ENCODE results near the gene LOX.
A peak's percentile ranks its signal among the peaks of the same experiment; 100 is the strongest.

The LOX gene

DNA sequence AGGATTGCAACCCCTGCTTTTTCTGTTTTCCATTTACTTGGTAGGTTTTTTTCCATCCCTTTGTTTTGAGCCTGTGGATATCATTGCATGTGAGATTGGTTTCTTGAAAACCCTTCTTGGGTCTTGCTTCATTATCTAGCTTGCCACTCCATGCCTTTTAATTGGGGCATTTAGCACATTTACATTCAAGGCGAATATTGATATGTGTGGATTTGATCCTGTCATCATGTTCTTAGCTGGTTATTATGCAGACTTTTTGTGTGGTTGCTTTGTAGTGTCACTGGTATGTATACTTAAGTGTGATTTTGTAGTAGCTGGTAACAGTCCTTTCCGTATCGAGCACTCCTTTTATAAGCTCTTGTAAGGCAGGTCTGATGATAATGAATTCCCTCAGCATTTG is 26.5 kb downstream of the LOX start:
- DNase-seq = no peak

DNA sequence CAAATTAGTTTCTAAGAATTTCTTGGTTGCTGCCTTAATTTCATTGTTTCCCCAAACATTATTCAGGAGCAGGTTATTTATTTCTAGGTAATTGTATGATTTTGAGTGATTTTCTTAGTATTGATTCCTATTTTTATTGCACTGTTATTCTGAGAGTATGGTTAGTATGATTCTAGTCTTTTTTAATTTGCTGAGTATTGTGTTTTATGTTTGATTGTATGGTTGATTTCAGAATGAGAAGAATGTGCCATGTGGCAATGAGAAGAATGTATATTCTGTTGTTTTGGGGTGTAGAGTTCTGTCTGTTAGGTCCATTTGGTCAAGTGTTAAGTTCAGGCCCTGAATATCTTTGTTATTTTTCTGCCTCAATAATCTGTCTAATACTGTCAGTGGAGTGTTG is 27.1 kb downstream of the LOX start:
- no peak for DNase-seq

DNA sequence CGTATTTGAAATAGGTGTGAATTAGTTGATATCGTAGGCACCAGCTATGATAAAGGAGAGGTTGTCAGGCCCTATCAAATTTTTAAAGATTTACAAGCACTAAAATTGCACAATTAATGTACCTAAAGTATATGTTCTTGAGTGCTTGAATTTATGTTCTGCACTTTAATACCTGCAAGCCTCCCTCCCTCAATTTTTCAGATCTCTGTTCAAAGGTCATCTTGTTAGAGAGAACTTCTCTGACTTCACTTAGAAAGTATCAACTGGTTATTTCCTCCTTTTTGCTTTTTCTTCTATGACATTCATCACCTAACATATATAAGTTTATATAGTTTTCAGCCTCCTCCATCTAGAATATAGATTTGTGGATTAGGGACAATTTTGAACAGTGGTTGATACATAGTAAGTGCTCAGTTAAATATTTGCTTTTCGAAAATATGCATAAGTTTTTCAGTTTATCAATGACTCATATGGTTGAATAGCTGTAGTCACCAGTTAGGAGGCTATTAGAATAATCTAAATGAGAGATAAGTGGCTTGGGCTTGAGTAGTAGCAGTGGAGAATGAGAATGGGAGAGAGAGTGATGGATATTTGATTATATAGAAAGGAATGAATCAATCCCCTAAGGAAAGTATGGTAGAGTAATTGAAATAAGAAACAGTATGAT is 37.3 kb downstream of the LOX start:
- DNase-seq = no peak

DNA sequence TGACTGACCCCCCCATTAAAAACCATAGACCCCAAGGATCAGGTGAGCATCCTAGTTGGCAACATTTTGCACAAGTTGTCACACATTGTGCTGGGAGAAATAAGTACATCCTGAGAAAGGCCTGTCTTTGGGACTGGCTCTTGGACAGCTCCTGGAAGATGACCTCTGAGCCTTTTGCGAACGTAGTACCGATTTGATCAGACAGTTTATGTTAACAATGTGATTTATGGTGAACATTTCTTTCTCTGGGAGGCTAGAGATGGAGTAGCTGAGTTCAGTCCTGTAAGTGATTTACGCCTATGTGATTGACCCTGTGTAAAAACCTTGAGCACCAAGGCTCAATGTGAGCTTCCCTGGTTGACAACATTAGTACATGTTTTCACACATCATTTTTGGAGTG is 41.7 kb downstream of the LOX start:
- DNase-seq = no peak

DNA sequence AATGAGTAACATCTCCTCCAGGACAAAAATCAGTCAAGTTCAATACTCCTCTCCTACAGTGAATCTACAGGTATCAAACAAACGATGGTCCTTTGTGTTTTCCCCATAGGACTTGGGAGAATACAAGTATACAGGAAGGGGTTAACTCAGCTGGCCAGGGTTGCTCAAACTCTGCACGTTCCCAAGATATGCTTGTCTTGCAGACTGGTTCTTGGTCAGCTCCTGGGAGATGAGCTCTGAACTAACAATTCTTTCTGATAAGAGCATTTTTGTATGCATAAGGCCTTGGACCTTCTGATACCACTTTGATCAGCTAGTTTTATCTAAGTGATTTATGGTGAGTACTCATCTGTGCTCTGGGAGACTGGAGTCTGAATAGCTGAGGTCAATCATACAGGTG is 42.1 kb downstream of the LOX start:
- DNase-seq = no peak

DNA sequence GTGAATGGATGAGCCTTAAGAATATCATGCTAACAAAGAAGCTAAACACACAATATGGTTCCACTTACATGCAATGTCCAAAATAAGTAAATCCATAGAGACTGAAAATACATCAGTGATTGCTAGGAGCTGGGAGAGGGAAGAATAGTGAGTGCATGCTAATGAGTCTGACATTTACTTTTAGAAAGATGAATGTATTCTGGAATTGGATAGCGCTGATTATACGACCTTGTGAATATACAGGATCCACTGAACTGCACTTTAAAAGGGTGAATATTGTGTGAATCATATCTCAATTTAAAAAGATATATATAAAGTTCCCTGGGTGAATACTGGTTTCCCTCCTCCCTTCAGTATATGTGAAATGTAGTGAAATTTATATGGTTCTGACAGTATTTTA is 46.2 kb downstream of the LOX start:
- DNase-seq = no peak

DNA sequence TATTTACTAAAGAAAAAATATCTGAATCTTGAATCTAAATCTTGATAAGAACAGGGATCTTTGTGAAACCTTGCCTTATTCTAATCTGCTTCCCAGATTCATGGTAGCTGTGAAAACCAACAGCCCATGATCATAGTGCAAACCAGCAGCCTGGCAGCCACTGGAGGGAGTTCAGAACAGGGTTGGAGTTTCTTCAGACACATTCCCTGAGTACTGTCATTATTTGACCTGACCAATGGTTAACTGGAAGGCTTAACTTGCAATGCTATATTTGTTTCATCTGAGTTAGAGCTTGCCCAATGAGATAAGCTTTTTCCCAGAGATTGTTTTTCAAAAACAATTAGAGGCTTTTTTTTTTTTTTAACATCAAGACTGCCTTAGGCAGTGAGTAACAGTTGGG is 47.8 kb downstream of the LOX start:
- DNase-seq = no peak

DNA sequence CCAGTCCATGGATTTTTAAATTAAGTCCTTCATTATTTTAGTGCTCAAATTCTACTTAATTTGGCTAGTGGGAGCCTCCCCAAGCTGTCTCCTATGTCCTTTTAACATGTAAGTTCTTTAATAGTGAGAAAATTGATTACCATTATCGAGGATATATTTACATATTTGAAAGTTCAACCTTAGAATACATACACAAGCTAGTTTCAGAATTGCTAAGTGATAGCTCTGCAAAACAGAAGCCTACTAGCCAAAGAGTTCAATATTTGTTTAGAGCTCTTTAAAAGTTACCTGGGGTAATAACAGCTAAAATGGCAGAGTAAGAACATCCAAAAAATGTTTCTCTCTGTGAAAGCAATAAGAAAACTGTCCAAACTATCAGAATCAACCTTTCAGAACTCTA is 48.2 kb downstream of the LOX start:
- no peak for DNase-seq

DNA sequence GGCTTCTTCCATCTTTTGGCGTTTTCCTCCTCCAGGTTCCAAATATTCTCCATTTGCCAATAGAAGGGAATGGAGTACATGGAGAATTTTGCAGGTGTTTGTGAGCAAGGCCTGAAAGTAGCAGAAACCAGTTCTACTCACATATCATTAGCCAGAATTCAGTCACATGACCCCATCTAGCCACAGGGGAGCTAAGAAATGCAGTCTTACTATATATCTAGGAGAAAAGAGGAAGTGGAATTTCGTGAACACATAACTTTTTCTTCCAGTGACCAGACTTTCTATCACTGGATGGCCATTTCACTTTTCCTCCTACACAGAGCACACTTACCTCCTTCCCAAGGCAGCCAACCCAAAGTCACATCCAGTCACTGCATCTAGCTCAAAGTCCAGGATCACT is 55.1 kb downstream of the LOX start:
- no peak for DNase-seq

DNA sequence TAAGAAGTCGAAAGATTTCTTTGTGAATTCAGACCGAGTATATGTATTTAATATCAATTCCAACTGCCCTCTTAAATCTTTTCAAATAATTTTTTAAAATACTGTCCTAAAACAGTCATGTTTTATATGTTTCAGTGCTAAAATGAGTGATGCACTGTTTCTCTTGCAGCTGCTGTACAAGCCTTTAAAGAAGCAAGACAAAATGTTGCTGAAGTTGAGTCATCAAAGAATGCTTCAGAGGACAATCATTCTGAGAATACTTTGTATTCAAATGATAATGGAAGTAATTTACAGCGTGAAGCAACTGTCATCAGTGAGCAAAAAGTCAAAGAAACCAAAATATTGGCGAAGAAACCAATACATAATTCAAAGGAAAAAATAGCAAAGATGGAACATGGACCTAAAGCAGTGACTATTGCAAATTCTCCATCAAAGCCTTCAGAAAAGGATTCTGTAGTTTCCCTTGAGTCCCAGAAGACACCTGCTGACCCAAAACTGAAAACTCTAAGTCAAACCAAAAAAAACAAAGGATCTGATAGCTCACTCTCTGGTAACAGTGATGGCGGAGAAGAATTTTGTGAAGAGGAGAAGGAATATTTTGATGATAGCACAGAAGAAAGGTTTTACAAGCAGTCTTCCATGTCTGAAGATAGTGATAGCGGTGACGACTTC is 58.0 kb downstream of the LOX start:
- peak; percentile 34 for DNase-seq

DNA sequence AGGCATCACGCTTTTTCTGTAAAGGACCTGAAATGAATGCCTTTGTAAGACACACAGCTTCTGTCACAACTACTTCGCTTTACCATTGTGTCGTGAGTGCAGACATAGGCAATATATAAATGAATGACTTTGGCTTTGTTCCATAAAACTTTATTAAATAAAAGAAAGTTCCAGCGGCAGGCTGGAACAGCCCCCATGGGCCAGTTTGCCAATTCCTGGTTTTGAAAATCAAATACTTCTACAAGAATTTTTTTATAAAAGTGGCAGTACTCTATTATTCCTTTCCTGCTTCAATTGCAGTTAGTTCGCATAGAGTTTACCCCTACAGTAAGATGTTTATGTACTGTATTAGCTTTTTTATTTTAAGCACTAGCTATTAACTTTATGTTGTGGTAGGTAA is 62.6 kb downstream of the LOX start:
- DNase-seq = no peak

DNA sequence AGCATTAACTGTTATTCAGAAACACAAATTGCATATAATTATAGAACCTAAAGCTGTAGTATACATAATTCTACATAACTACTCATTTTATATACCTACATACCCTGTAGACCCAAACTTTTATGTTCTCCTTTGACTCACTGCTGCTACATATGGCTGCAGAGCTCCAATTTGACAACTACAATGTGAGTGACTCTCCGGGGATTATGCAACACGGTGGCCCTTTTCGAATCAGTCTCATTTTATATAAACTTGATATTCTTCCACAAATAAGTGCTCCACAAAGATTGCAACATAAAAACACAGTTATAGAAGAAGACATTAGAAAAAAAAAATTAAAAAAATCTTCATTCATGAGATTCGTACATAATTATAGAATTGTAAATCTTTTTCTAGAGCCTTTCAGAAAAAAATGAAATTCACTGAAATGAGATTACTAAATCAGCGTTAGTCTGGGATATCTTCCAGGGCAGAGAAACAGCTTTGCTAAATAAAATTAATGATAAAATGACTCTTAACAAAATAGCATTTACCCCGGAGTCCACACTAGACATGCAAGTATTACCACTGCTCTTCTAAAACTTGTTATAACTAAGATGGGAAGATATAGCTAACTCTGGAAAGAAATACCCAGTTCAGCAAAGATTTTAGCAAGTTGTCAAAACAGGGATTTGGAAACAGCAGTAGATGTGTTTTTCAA is 63.7 kb downstream of the LOX start:
- no peak for DNase-seq
